Thyroid gland (tissue), 4 donors: ENCODE data around the gene FMNL3. TPM values are rescaled to one million over a fixed set of nuclear protein-coding genes. Genes with fewer than 3 reads are reported as not detected.
"Not testable (repeated sequence)": the region's sequence is repeated elsewhere in the genome, so short reads cannot be mapped to it uniquely, and the experiment has no call there.

Experiments
- DNase-seq, 2 donors: peaks; one replicate each; pipeline ENCODE4 v3.0.0-alpha.2; 2019
- H3K27ac ChIP-seq, 3 donors: fragments of 200-600 bp; sonication (generic); 1 replicate in 2 of 3; 2 replicates in 1 of 3; pipeline ENCODE4 v1.5.1; 2016 to 2019; ENCODE audit warnings: mild to moderate bottlenecking in 1 of 3, moderate library complexity in 1 of 3
- H3K27me3 ChIP-seq: fragments of 200-600 bp; sonication (generic); one replicate; pipeline ENCODE4 v1.5.1; 2019
- H3K36me3 ChIP-seq, 2 donors: fragments of 200-600 bp; sonication (generic); one replicate each; pipeline ENCODE4 v1.5.1; 2016 to 2019
- H3K4me1 ChIP-seq, 2 donors: fragments of 200-600 bp; sonication (generic); one replicate each; pipeline ENCODE4 v1.5.1; 2017 to 2019
- H3K4me3 ChIP-seq, 3 donors: fragments of 200-600 bp; sonication (generic); replicated peaks in 1 of 3; 1 replicate in 2 of 3; 2 replicates in 1 of 3; pipeline ENCODE4 v1.5.1; 2016; ENCODE audit warnings: mild to moderate bottlenecking in 1 of 3
- H3K9me3 ChIP-seq: fragments of 200-600 bp; sonication (generic); one replicate; pipeline ENCODE4 v1.5.1; 2017
- POLR2A ChIP-seq, 2 donors: fragments of 450-650 bp; IDR thresholded peaks; one replicate each; pipeline ENCODE4 v1.6.1; 2017; ENCODE audit warnings: antibody characterized with exemption in 2 of 2, mild to moderate bottlenecking in 2 of 2, moderate library complexity in 1 of 2
- WGBS, 2 donors: methylation state at CpG; one replicate each; pipeline ENCODE4 v1.1.5; 2017; 5-methylcytosine and 5-hydroxymethylcytosine counted together
- intact Hi-C: fragments of 100-400 bp; cut with DNase I; formaldehyde crosslinking; loops from one replicate; pipeline ENCODE4 v1.15.1; 2023
- total RNA-seq, 4 donors: library from RNA; depleted of rRNA; stranded (reverse); fragments of >200 nt; gene quantifications; one replicate each; pipeline ENCODE4 v1.2.3, GENCODE V29; 2016
- TF ChIP-seq, protein P1 (sequence below), 6 experiments: fragments of 200-600 bp in 3 of 6; fragments of 450-650 bp in 3 of 6; sonication (generic) in 3 of 6; IDR thresholded peaks; one replicate each; pipeline ENCODE4 v1.5.1; 2016 to 2019; ENCODE audit warnings: antibody characterized with exemption in 6 of 6, mild to moderate bottlenecking in 2 of 6, inconsistent platforms in 1 of 6, moderate library complexity in 1 of 6

The FMNL3 gene
- total RNA-seq, 4 donors from 2014 or later = 30.9 to 41.8 (median 35.1) TPM

DNA sequence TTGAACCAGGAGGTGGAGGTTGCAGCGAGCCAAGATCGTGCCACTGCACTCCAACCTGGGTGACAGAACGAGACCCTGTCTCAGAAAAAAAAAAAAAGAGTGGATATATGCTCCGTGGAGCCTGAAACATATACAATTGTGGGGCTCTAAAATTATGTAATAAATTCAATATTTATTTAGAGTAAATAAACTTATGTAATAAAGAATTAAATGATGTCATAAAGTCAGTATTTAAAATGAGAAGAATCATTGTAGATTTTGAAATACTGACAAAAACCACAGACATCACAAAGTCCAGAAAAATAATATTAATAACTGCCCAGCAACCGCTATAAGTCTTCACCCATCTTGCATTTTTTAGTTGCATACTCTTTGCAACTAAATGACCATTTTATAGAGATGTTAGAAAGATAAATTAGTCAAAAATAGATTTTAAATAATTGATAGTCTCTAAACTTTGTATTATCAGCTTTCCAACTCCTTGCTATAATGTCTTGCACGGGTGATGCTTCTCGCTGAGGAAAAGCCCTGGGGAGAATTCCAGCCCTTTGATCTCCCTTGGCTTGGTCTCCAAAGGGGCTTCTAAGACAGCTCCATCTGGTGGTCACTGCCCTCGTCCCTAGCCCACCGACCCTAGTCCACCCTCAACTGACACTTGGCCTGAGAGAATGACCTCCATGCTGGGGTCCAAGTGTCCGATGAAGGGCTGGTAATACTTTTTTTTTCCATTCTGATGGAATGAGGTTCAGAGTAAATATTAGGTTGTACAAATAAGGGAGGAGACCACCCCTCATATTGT, 26.2 kb upstream of the FMNL3 start:
- H3K9me3 ChIP-seq = no peaks in the 10 kb centered on the region
- intact Hi-C loops = no loop called here
- H3K4me3 ChIP-seq = no peak overlapping the region
- no peak for DNase-seq
- TF ChIP-seq POLR2A (IDR thresholded peaks at IDR 0.05) = no peak
- TF ChIP-seq, protein P1, sequence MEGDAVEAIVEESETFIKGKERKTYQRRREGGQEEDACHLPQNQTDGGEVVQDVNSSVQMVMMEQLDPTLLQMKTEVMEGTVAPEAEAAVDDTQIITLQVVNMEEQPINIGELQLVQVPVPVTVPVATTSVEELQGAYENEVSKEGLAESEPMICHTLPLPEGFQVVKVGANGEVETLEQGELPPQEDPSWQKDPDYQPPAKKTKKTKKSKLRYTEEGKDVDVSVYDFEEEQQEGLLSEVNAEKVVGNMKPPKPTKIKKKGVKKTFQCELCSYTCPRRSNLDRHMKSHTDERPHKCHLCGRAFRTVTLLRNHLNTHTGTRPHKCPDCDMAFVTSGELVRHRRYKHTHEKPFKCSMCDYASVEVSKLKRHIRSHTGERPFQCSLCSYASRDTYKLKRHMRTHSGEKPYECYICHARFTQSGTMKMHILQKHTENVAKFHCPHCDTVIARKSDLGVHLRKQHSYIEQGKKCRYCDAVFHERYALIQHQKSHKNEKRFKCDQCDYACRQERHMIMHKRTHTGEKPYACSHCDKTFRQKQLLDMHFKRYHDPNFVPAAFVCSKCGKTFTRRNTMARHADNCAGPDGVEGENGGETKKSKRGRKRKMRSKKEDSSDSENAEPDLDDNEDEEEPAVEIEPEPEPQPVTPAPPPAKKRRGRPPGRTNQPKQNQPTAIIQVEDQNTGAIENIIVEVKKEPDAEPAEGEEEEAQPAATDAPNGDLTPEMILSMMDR (IDR thresholded peaks at IDR 0.05) = no peak
- H3K27me3 ChIP-seq = no peaks in the 10 kb centered on the region
- H3K4me1 ChIP-seq = no peaks in the 10 kb centered on the region
- WGBS, 2 donors = 75 to 79% methylated on average over 10 of the region's 10 CpGs
- no peaks in the 10 kb centered on the region for H3K36me3 ChIP-seq
- H3K27ac ChIP-seq = no peak overlapping the region

DNA sequence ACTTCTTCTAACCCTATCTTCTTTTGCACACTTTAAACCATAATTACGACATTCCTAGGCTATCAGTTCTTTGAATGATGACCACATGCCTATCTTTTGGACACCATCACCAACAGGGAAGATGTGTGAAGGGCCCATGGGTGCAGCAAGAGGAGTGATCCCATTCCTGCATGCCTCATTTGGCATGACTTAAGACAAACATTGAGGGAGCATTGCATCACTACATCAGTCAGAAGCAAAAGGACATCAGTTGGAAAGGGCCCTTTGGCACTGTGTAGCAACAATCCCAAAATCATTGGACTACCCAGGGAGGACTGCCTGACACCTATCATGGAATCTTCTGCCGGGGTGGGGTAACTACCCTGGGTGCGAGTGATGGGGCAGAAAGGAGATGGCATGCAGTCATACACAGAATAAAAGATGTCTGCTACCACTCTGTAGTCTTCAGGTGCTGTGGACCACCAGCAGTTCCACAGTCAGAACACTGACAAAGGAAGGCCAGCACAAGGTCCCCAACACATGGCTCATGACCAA, 23.4 kb upstream of the FMNL3 start:
- intact Hi-C loops = no loop called here
- Histone ChIP-seq H3K27me3 (no peaks in the 10 kb centered on the region), H3K4me3 (no peak overlapping the region), H3K4me1 (no peaks in the 10 kb centered on the region), H3K36me3 (no peaks in the 10 kb centered on the region), H3K9me3 (no peaks in the 10 kb centered on the region), H3K27ac (no peak overlapping the region)
- 85 to 91% methylated on average over 3 of the region's 3 CpGs for WGBS, 2 donors
- no peak for TF ChIP-seq POLR2A (IDR thresholded peaks at IDR 0.05)
- TF ChIP-seq, protein P1 (IDR thresholded peaks at IDR 0.05) = no peak
- DNase-seq = no peak

DNA sequence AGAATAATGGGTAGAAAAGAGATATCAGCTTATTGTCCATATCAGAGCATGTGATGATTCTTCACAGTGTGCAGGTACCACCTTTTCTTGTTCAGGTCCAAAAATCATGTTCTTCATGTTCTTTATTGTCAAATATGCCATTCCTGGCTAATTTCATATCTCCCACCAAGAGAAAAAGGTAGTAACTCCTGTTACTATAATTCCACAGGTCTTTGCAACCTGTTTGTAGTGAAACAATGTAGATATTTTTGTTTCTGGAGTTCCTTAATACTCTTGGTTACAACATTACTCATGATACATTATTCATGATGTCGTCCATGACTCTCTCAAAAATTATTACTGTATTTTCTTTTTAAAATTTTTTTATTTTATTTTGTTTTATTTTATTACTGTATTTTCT, 22.8 kb upstream of the FMNL3 start:
- TF ChIP-seq POLR2A (IDR thresholded peaks at IDR 0.05) = no peak
- TF ChIP-seq, protein P1 (IDR thresholded peaks at IDR 0.05) = no peak
- Histone ChIP-seq H3K27me3 (no peaks in the 10 kb centered on the region), H3K36me3 (no peaks in the 10 kb centered on the region), H3K4me3 (no peak overlapping the region), H3K4me1 (no peaks in the 10 kb centered on the region), H3K27ac (no peak overlapping the region), H3K9me3 (no peaks in the 10 kb centered on the region)
- intact Hi-C loops = no loop called here
- 80 to 84% methylated on average over 1 of the region's 1 CpG for WGBS, 2 donors
- no peak for DNase-seq

DNA sequence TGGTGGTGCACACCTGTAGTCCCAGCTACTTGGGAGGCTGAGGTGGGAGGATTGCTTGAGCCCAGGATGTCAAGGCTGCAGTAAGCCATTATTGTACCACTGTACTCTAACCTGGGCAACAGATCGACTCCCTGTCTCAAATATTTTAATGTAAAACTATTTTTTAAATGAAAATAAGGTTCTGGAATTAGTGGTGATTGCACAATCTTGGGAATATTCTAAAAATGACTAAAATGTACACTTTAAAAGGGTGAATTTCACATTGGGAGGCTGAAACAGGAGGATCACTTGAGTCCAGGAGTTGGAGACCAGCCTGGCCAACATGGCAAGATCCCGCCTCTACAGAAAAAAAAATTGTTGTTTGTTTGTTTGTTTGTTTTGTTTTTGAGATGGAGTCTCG, 21.2 kb upstream of the FMNL3 start:
- Histone ChIP-seq H3K4me1 (no peaks in the 10 kb centered on the region), H3K27ac (no peak overlapping the region), H3K9me3 (no peaks in the 10 kb centered on the region), H3K36me3 (no peaks in the 10 kb centered on the region), H3K27me3 (no peaks in the 10 kb centered on the region), H3K4me3 (no peak overlapping the region)
- no peak for DNase-seq
- 93 to 98% methylated on average over 3 of the region's 3 CpGs for WGBS, 2 donors
- TF ChIP-seq, protein P1 (IDR thresholded peaks at IDR 0.05) = no peak
- no peak for TF ChIP-seq POLR2A (IDR thresholded peaks at IDR 0.05)
- intact Hi-C loops = no loop called here

- not testable (repeated sequence) for DNase-seq, H3K27ac ChIP-seq, H3K36me3 ChIP-seq
Observed at GRCh38 chr12:49721355-49721754, 14.2 kb upstream of the FMNL3 start.

More at GRCh38 chr12:49721355-49721754, 14.2 kb upstream of the FMNL3 start:
- 66 to 79% methylated on average over 3 of the region's 3 CpGs for WGBS, 2 donors
- H3K9me3 ChIP-seq, H3K4me3 ChIP-seq, intact Hi-C loops, H3K27me3 ChIP-seq, H3K4me1 ChIP-seq: not testable (repeated sequence)
